DOHH2 (cell line): ENCODE data around the gene CCDC85B.

ENCODE experiments used
- H3F3A ChIP-seq: fragments of 200-600 bp; sonication (generic), shearing (Covaris generic); 2 replicates; pipeline ENCODE4 v1.6.0; 2016; ENCODE audit warnings: antibody characterized with exemption, mild to moderate bottlenecking; ENCODE audit not compliant: control insufficient read depth, insufficient read depth
- H3K27ac ChIP-seq: fragments of 200-600 bp; sonication (generic); 2 replicates; pipeline ENCODE4 v1.5.1; 2014; ENCODE audit warnings: low read depth, mild to moderate bottlenecking, low read length, moderate library complexity
- H3K27me3 ChIP-seq: fragments of 200-600 bp; sonication (generic); 2 replicates; pipeline ENCODE4 v1.6.1; 2014; ENCODE audit warnings: mild to moderate bottlenecking, low read length, mixed read lengths; ENCODE audit not compliant: control insufficient read depth
- H3K36me3 ChIP-seq: fragments of 200-600 bp; sonication (generic); 2 replicates; pipeline ENCODE4 v1.6.1; 2014; ENCODE audit warnings: mild to moderate bottlenecking, low read length, moderate library complexity, mixed read lengths; ENCODE audit not compliant: control insufficient read depth
- H3K4me1 ChIP-seq: fragments of 200-600 bp; sonication (generic); 2 replicates; pipeline ENCODE4 v1.6.1; 2014; ENCODE audit warnings: mild to moderate bottlenecking, low read length, mixed read lengths; ENCODE audit not compliant: control insufficient read depth
- H3K4me2 ChIP-seq: fragments of 200-600 bp; sonication (generic); 2 replicates; pipeline ENCODE4 v1.6.0; 2014; ENCODE audit warnings: mild to moderate bottlenecking, low read length, moderate library complexity
- H3K4me3 ChIP-seq: fragments of 200-600 bp; sonication (generic); 2 replicates; pipeline ENCODE4 v1.5.1; 2014; ENCODE audit warnings: mild to moderate bottlenecking, low read length, mixed read lengths
- H3K79me2 ChIP-seq: fragments of 200-600 bp; sonication (generic); 2 replicates; pipeline ENCODE4 v1.6.1; 2014; ENCODE audit warnings: mild to moderate bottlenecking, low read length, mixed read lengths; ENCODE audit not compliant: control insufficient read depth
- H3K9me2 ChIP-seq: fragments of 200-600 bp; sonication (generic); replicated peaks from 2 replicates; pipeline ENCODE4 v1.6.1; 2014; ENCODE audit warnings: mild to moderate bottlenecking, low read length, mixed read lengths; ENCODE audit not compliant: control insufficient read depth
- H3K9me3 ChIP-seq: fragments of 200-600 bp; sonication (generic); 2 replicates; pipeline ENCODE4 v1.6.1; 2014; ENCODE audit warnings: antibody characterized with exemption, low read length, mixed read lengths; ENCODE audit not compliant: control insufficient read depth, insufficient read depth
- H4K20me1 ChIP-seq: fragments of 200-600 bp; sonication (generic); 2 replicates; pipeline ENCODE4 v1.6.0; 2014; ENCODE audit warnings: low read depth, mild to moderate bottlenecking, antibody characterized with exemption, low read length, moderate library complexity; ENCODE audit not compliant: control insufficient read depth, insufficient read depth
- EZH2phosphoT487 ChIP-seq: fragments of 200-600 bp; sonication (generic); IDR thresholded peaks from 2 replicates; pipeline ENCODE4 v1.6.1; 2017; ENCODE audit warnings: borderline replicate concordance, mild to moderate bottlenecking, antibody characterized with exemption, low read length, moderate library complexity, mixed read lengths
- TF ChIP-seq, protein P1 (sequence below): fragments of 200-600 bp; sonication (generic); IDR thresholded peaks from one replicate; pipeline ENCODE4 v1.5.1; 2014; ENCODE audit warnings: antibody characterized with exemption, mild to moderate bottlenecking, low read depth, low read length; ENCODE audit not compliant: poor library complexity, severe bottlenecking

CCDC85B gene

DNA sequence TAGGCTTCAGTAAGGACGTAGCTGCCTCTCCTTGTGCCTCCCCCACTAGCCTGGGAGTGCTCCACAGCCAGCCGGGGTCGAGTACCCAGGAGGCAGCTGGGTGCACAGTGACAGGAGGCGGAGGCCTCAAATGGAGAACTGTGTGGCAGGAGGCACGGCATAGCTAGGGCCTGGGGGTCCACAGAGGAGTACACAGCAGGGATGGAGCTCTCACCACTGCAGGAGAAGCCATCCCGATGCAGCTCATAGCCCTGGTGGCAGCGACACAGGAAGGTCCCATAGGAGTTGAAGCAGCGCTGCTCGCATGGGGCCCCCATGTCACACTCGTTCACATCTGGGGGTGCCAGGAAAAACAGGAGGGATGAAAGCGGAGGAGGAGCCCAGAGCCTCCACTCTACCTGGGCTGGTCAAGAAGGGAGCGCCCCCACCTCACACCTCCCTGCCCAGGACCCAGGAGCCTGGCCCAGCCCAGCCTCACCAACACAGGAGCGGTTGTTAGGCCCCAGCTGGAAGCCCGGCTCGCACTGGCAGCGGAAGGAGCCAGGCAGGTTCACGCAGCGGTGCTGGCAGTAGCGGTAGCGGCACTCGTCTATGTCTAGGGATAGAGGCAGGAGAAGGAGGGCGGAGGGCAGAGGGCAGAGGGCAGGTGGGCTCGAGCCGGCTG is 20.7 kb upstream of the CCDC85B start:
- Histone ChIP-seq H3K79me2 (no peaks in the 10 kb centered on the region), H4K20me1 (no peaks in the 10 kb centered on the region; the same call in 1 of the 2 replicates), H3K9me2 (no peaks in the 10 kb centered on the region), H3F3A (peaks cover 12% of the 10 kb centered on the region; the same call in 1 of the 2 replicates), H3K4me2 (no peak overlapping the region), H3K36me3 (peaks cover 22% of the 10 kb centered on the region), H3K27ac (no peak overlapping the region), H3K9me3 (no peaks in the 10 kb centered on the region), H3K4me1 (peaks cover 37% of the 10 kb centered on the region), H3K27me3 (peaks cover 20% of the 10 kb centered on the region), H3K4me3 (no peak overlapping the region)
- no peak for TF ChIP-seq EZH2phosphoT487
- TF ChIP-seq, protein P1, sequence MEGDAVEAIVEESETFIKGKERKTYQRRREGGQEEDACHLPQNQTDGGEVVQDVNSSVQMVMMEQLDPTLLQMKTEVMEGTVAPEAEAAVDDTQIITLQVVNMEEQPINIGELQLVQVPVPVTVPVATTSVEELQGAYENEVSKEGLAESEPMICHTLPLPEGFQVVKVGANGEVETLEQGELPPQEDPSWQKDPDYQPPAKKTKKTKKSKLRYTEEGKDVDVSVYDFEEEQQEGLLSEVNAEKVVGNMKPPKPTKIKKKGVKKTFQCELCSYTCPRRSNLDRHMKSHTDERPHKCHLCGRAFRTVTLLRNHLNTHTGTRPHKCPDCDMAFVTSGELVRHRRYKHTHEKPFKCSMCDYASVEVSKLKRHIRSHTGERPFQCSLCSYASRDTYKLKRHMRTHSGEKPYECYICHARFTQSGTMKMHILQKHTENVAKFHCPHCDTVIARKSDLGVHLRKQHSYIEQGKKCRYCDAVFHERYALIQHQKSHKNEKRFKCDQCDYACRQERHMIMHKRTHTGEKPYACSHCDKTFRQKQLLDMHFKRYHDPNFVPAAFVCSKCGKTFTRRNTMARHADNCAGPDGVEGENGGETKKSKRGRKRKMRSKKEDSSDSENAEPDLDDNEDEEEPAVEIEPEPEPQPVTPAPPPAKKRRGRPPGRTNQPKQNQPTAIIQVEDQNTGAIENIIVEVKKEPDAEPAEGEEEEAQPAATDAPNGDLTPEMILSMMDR: no peak

DNA sequence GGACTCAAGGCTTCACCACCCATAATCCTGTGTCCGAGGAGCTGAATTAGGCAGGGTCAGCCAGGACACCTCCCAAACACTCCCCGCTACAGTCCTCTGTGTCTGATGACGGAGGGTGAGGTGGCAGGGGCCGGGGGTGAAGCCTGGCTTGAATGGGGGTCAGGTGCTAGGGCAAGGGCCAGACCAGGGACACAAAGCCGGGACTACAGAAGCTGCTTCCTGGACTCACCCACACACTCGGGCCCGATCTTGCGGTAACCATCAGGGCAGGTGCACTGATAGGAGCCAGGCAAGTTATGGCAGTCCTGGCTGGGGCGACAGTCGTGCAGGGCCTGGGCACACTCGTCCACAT is 20.2 kb upstream of the CCDC85B start:
- Histone ChIP-seq H3K27me3 (peaks cover 20% of the 10 kb centered on the region), H3K9me2 (no peaks in the 10 kb centered on the region), H3K27ac (no peak overlapping the region), H3F3A (peaks cover 12% of the 10 kb centered on the region; the same call in 1 of the 2 replicates), H3K4me3 (no peak overlapping the region), H3K4me2 (peak overlapping the region; percentile 29; the same call in 1 of the 2 replicates), H3K4me1 (peaks cover 37% of the 10 kb centered on the region), H3K36me3 (peaks cover 17% of the 10 kb centered on the region), H3K79me2 (no peaks in the 10 kb centered on the region), H3K9me3 (no peaks in the 10 kb centered on the region), H4K20me1 (no peaks in the 10 kb centered on the region; the same call in 1 of the 2 replicates)
- TF ChIP-seq, protein P1: no peak
- no peak for TF ChIP-seq EZH2phosphoT487

DNA sequence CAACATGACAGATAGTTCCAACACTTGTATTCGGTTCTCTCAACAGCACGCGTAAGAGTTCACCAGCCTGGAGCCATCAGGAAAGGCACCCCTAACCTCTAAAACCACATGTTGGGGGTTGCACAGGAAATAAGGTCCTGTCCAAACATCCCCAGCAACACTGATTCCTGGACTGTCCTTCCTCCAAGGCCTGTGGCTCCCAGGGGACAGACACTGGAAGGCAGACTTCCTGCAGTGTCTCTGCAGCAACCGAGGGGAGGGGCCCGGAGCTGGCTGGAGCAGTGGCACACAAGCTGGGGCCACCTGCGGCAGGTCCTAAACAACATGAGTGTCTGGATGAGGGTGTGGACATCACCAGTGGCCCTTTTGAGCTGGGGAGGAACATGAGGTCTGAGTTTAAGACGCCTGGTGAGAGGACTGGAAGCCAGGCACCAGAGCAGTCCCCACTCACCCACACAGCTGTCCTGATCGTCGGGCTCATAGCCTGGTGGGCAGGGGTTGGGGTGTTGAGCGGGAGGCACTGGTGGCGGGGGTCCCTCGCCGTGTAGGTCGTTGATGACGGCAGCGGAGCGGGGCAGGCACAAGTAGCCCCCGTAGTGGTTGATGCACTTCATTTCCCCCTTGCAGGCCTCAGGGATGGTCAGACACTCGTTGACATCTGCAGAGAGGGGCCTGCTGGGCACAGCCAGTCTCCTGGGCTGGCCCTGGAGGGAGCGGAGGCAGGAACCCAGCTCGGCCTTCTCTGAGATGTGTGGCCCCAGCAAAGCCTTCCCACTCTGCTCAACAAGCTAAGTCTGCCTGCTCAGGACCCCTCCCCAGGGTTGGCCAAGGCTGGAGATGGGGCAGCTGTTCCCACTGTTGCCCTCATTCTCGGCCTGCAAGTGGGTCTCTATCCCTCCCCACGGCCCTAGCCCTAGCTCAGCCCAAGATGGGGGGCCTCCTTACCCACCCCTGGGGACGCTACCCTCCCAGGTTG is 19.5 kb upstream of the CCDC85B start:
- H3K27me3 ChIP-seq: peaks cover 20% of the 10 kb centered on the region
- H3K9me3 ChIP-seq: no peaks in the 10 kb centered on the region
- H3K36me3 ChIP-seq: peaks cover 10% of the 10 kb centered on the region
- no peak overlapping the region for H3K27ac ChIP-seq
- peaks cover 37% of the 10 kb centered on the region for H3K4me1 ChIP-seq
- no peaks in the 10 kb centered on the region for H3K9me2 ChIP-seq
- no peaks in the 10 kb centered on the region for H3K79me2 ChIP-seq
- TF ChIP-seq, protein P1: no peak
- no peak for TF ChIP-seq EZH2phosphoT487
- no peaks in the 10 kb centered on the region; the same call in 1 of the 2 replicates for H4K20me1 ChIP-seq
- H3K4me3 ChIP-seq: no peak overlapping the region
- peak overlapping the region; percentile 29 for H3K4me2 ChIP-seq
- peaks cover 12% of the 10 kb centered on the region; the same call in 1 of the 2 replicates for H3F3A ChIP-seq
